ENCODE results near the gene ARHGEF39.

Gene ARHGEF39

DNA sequence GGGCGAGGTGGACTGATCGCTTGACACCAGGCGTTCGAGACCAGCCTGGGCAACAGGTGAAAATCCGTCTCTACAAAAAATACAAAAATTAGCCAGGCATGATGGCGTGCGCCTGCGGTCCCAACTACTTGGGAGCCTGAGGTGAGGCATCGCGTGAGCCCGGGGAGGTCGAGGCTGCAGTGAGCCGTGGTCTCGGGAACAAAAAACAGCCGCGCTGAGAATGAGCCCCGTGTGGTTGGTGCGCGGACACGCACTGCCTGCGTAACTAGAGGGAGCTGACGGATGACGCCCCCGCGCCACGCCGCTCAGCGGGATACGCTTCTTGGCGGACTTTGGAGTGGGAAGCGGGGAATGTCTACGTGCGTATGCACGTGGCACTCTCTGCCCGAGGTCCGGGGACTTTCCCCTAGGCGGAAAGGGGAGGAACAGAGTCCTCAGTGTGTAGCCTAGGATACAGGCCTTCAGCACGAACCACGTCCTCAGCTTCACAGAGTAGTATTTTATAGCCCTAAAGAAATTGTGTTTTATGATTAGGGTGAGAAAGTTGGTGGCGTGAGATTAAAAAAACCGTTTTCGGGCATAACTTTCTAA, 7.4 kb downstream of the ARHGEF39 start, which contains the start of gene RMRP:
Gene RMRP (minus strand): TSS at position 474 of the 591 bp plus-strand sequence.
- H3K4me3 ChIP-seq (ENCODE audit: low read depth, low read length), result peak within 1 kb of the TSS; percentile 83
- TF ChIP-seq, protein P1, sequence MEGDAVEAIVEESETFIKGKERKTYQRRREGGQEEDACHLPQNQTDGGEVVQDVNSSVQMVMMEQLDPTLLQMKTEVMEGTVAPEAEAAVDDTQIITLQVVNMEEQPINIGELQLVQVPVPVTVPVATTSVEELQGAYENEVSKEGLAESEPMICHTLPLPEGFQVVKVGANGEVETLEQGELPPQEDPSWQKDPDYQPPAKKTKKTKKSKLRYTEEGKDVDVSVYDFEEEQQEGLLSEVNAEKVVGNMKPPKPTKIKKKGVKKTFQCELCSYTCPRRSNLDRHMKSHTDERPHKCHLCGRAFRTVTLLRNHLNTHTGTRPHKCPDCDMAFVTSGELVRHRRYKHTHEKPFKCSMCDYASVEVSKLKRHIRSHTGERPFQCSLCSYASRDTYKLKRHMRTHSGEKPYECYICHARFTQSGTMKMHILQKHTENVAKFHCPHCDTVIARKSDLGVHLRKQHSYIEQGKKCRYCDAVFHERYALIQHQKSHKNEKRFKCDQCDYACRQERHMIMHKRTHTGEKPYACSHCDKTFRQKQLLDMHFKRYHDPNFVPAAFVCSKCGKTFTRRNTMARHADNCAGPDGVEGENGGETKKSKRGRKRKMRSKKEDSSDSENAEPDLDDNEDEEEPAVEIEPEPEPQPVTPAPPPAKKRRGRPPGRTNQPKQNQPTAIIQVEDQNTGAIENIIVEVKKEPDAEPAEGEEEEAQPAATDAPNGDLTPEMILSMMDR (IDR thresholded peaks at IDR 0.05; ENCODE audit: low read depth, low read length, missing control alignments), result peak; percentile 21
- peak; percentile 98 for DNase-seq (ENCODE audit: low read depth)

DNA sequence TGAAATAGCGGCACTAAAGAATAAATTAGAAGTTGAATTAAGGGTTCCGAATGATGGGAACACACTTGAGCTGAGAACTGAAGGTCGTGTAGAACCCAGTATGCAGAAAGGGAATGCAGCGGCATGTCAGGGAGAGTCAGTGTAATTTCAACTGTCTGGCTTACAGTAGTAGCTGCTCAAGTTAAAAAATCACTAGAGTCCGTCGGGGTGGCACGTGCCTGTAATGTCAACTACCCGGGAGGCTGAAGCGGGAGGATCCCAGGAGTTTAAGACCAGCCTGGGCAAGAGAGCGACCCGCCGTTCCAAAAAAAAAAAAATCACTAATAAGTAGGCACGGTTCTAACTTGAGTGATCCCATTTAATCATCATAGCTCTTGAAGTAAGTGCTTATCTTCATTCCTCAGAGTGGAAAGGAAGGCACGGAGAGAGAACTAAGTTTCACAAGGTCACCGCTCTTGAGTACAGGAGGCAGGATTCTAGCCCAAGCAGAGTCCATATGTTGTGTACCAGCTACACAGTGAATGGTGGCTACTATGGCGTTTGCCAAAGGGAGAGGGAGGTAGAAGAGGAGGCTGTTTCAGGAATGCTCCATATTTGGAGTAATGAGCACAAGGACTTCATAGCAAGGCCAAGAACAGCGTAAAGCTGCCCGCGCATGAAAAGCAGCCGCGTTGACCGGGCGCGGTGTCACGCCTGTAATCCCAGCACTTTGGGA, 8.0 kb downstream of the ARHGEF39 start:
- TF ChIP-seq, protein P1 (IDR thresholded peaks at IDR 0.05; ENCODE audit: low read depth, low read length, missing control alignments), result no peak
- no peak for DNase-seq (ENCODE audit: low read depth)

DNA sequence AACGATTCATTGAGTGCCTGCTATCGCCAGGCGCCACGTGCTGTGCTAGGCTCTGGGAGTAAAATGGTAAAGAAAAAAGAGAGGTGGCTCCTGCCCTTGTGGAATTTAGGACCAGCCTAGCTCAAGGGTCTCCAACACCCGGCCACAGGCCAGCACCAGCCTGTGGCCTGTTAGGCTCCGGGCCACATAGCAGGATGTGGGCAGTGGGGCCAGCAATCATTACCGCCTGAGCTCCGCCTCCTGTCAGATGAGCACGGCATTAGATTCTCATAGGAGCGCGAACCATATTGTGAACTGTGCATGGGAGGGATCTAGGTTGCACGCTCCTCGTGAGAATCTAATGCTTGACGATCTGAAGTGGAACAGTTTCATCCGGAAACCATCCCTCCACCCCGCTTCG, 8.6 kb downstream of the ARHGEF39 start:
- H3K4me3 ChIP-seq (ENCODE audit: low read depth, low read length), result no peak overlapping the region
- DNase-seq (ENCODE audit: low read depth), result no peak
- TF ChIP-seq, protein P1 (IDR thresholded peaks at IDR 0.05; ENCODE audit: low read depth, low read length, missing control alignments), result no peak

More for the DNA sequence above, 8.0 kb downstream of the ARHGEF39 start:
- H3K4me3 ChIP-seq (ENCODE audit: low read depth, low read length), result peak overlapping the region; percentile 32

DNA sequence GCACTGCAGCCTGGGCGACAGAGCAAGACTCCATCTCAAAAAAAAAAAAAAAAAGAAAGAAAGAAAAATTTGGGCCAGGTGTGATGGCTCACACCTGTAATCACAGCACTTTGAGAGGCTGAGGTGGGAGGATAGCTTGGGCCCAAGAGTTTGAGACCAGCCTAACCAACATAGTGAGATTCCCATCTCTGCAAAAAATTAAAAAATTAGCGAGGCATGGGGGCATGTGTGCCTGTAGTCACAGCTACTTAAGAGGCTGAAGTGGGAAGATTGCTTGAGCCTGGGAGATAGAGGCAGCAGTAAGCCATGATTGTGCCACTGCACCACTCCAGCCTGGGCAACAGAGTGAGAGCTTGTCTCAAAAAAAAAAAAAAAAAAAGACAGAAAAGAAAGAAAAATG, 11.4 kb downstream of the ARHGEF39 start:
- H3K4me3 ChIP-seq (ENCODE audit: low read depth, low read length), result no peak overlapping the region
- no peak for DNase-seq (ENCODE audit: low read depth)

DNA sequence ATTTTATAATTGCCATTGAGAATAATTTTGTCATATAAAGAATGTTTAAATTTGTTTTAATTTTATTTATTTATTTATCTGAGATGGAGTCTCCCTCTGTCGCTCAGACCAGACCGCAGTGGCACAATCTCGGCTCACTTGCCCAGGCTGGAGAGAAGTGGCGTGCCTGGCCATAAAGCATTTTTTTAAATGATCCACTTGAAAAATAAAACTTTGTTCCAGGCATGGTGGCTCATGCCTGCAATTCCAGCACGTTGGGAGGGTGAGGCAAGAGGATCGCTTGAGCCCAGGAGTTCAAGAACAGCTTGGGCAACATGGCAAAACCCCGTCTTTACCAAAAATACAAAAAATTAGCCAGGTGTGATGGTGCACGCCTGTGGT, 12.2 kb downstream of the ARHGEF39 start:
- no peak overlapping the region for H3K4me3 ChIP-seq (ENCODE audit: low read depth, low read length)
- TF ChIP-seq, protein P1 (IDR thresholded peaks at IDR 0.05; ENCODE audit: low read depth, low read length, missing control alignments), result no peak
- DNase-seq (ENCODE audit: low read depth), result no peak

More for the DNA sequence above, 11.4 kb downstream of the ARHGEF39 start:
- TF ChIP-seq, protein P1 (IDR thresholded peaks at IDR 0.05; ENCODE audit: low read depth, low read length, missing control alignments), result no peak

DNA sequence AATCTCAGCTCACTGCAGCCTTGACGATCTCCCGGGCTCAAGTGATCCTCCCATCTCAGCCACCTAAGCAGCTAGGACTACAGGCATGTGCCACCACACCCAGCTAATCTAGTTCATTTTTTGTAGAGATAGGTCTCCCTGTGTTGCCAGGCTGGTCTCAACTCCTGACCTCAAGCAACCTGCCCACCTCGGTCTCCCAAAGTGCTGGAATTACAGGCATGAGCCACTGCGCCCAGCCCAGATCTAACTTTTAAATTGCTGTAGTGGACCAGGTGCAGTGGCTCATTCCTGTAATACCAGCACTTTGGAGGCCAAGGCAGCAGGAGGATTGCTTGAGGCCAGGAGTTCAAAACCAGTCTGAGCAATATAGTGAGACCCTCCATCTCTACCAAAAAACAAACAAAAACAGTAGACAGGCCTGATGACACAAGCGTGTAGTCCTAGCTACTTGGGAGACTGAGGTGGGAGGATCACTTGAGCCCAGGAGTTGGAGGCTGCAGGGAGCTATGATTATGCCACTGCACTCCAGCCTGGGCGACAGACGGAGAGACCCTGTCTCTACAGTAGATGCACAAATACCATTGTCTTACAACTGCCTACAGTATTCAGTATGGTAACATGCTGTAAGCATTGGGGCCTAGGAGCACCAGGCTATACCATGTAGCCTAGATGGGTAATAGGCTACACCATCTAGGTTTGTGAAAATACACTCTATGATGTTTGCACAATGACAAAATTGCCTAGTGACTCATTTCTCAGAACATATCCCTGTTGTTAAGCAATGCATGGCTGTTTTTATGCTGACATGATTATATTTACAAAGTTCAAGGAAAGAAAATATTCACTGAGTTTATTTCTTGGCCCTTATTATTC, 12.8 kb downstream of the ARHGEF39 start:
- H3K4me3 ChIP-seq (ENCODE audit: low read depth, low read length), result no peak overlapping the region
- no peak for DNase-seq (ENCODE audit: low read depth)
- TF ChIP-seq, protein P1 (IDR thresholded peaks at IDR 0.05; ENCODE audit: low read depth, low read length, missing control alignments), result no peak
